GM20431 (cell line): ENCODE measurements around the gene WWC1.

ENCODE experiments used
- in situ Hi-C: fragments of 300-500 bp; cut with MseI, MboI; formaldehyde crosslinking; loops from one replicate; pipeline ENCODE4 v1.15.0; 2020; ENCODE audit warnings: low sequenced_read_pairs; ENCODE audit not compliant: unreplicated experiment

Gene WWC1

DNA sequence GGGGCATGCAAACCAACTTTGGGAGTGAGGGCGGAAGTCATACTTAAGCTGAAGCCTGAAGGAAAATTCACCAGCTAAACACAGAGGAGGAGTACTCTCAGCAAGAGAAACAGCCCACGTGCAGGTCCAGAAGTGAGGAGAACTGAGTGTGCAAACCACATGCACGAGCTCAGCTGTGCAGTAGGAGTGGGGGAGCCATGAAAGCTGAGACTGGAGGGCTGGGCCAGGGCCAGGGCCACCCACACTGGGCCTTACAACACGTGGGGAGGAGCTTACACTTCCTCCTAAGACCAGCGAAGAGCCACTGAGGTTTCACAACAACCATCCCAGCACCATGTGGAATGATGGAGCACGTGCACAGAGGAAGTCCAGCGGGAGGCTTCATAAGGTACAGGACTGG lies 9.3 kb upstream of the WWC1 start:
- in situ Hi-C loops, result loop anchor here (25.0 kb wide), 1 partner anchor 205 kb away; the partner anchor contains the start of gene RARS1

DNA sequence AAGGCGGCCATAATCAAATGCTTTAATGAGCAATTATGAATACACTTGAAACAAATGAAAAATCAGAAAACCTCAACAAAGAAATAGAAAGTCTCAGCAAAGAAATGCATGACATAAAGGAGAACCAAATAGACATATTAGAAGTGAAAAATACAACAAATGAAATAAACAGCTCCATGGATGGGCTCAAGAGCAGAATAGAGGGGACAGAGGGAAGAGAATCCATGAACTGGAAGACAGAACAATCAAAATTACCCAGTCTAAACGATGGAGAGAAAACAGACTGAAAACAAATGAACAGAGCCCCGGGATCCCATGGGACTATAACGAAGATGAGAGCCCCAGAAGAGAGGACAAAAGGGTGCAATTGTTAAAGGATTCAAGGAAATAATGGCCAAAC lies 6.6 kb upstream of the WWC1 start:
- in situ Hi-C loops, result loop anchor here (25.0 kb wide), 1 partner anchor 202 kb away; the partner anchor contains the start of gene RARS1

DNA sequence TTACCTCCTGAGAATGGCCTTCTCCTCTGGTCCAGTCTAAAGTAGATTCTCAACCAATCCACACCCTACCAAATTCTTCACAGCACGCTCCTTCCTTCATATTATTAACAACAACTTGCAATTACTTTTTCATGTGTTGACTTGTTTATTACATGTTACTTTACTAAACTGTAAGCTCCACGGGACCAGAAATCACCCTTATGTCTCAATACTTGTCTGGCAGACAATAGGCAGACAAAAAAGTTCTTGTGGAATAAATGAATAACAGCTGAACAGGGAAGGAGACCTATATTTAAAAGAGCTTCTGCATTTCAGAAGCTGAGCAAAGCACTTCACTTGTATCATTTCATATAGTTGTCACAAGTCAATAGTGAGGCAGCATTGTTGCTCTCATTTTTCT lies 5.7 kb upstream of the WWC1 start:
- in situ Hi-C loops, result loop anchor here (25.0 kb wide), 1 partner anchor 202 kb away; the partner anchor contains the start of gene RARS1

DNA sequence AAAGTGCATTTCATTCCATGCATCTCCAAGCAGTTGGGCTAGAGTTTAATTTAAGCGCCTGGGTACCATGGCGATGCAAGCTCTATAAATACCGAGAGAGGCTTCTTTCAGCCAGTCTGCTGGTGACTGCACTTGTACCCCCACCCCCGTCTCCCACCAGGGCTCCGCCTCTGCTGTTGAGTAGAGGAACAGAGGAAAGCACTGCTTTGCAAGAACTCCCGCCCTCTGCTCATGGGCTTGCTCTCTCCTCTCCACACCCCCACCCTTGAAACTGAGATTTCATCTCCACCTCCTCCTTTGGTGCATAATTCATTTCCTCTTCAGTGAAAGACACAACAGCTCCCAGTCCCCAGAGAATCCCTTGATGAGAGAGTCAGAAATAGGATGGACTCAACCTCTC lies 5.1 kb upstream of the WWC1 start:
- in situ Hi-C loops, result loop anchor here (25.0 kb wide), 1 partner anchor 201 kb away; the partner anchor contains the start of gene RARS1

DNA sequence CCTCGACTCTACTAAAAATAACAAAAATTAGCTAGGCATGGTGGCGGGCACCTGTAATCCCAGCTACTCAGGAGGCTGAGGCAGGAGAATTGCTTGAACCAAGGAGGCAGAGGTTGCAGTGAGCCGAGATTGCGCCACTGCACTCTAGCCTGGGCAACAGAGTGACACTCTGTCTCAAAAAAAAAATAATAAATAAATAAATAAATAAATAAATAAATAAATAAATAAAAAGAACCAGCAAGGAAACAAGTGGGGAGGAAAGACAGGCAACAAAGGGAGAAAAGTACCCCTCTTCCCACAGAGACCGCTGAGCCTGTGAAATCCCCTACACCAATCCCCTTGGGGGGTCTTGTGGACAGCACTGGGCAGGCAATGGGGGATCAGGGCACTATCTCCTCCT lies 4.6 kb upstream of the WWC1 start:
- in situ Hi-C loops, result loop anchor here (25.0 kb wide), 1 partner anchor 200 kb away; the partner anchor contains the start of gene RARS1

DNA sequence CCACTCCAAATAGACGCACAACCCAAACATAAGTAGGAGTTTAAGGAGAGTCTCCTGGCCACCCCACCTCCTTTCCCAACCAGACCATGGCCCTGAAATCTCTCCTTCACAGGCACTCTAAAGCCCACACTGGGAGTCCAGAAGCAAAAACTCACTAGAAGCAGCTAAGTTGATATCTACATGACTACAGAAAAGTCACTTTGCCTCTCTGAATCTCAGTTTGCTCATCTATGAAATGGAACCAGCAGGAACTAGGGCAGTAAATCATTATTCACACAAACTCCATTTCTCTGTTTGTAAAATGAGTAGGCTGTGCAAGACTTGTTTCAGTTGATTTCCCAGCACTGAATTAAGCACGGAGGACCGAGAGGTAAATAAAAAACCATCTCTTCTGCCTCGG lies 4.1 kb upstream of the WWC1 start:
- in situ Hi-C loops, result loop anchor here (25.0 kb wide), 1 partner anchor 200 kb away; the partner anchor contains the start of gene RARS1

DNA sequence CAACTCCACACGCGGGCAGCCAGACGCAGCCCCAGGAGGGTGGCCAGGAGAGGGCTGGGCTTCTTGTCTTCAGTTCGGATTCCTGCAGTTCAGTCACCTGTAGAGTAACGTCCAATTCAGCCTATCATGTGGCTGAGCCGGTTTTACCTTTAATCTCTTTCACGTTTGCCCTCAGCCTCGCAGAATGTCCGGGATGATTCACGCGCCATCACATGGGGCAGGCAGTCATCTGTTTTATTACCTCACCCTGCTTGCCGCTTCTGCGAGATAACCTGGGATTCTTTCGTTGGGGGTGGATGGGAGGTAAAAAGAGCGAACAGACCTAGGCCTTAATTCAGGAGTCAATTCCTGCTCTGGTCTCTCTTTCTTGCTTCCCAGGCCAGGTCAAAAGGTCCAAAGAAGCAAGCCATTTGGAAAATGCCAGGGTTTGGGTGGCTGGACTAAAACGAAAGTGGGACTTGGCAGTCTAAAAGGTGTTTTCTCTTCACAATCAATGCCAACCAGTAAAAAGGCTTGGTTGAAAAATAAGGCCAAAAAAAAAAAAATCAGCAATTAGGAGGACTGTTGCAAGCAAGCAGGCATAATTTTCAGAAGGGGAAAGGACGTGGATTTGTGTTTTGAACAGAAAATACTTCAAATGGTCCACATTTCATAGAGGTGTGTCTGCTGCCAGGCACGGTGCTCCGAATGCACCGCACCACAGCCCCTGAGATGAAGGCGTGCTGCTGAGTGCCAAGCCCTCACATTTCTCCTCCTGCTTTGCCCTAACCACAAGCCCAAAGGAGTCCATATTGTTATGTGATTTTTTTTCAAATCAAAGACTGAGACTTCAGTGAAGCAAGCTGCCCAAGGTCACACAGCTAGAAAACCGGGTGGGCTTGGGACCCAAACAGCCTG lies 2.8 kb upstream of the WWC1 start:
- in situ Hi-C loops, result loop anchor here (25.0 kb wide), 1 partner anchor 199 kb away; the partner anchor contains the start of gene RARS1

DNA sequence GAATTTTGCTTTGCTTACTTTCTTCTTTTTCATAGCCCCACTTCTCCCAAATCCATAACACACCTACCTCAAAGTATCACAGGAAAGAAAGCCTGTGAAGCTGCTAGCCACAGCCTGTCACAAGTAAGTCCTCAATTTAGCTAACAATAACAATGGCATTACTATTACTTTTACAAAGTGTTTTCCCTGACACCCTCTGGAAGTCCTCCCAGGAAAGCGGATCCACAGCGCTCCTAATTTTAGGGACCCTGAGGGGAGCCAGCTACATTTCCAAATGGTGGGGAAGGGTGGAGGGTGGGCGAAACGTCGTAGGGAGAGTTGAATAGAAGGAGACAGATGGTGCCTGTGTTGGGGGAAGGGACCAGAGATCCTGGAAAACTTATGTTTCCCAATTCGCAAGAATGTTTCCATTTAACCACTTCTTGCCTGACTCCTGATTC lies 523 bp upstream of the WWC1 start:
- in situ Hi-C loops, result loop anchor here (25.0 kb wide), 1 partner anchor 196 kb away; the partner anchor contains the start of gene RARS1

DNA sequence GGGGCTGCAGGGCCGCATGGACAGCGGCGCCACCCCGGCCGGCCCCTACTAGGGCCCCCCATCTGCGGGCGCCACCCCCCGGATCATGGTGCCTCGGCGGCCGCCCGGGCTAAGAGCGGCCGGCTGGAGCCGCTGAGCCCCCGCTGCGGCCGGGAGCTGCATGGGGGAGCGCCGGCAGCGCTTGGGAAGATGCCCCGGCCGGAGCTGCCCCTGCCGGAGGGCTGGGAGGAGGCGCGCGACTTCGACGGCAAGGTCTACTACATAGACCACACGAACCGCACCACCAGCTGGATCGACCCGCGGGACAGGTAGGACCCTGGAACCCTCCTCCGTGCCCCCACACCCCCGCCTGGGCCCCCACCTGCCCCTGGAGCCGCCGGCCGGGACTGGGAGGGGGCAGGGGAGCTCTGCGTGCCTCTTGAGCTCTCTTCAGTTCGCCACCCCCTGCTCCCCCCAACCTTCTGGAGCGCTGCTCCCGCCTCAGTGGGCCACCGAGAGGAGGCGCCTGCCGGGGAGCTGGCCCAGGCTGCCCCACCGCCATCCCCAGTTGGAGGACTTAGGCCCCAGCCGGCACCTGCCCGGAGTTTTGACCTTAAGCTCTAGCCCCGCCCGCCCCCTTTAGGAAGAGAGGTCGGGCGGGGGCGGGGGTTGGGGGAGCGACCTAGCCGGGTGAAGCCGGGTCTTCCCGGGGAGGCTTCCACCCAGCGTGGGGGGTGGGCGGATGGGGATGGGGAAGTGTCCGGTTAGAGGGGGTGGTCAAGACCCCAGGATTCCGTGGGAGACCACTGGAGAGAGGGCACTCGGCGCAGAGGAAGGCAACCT lies 730 bp downstream of the WWC1 start:
- in situ Hi-C loops, result loop anchor here (25.0 kb wide), 1 partner anchor 195 kb away; the partner anchor contains the start of gene RARS1

DNA sequence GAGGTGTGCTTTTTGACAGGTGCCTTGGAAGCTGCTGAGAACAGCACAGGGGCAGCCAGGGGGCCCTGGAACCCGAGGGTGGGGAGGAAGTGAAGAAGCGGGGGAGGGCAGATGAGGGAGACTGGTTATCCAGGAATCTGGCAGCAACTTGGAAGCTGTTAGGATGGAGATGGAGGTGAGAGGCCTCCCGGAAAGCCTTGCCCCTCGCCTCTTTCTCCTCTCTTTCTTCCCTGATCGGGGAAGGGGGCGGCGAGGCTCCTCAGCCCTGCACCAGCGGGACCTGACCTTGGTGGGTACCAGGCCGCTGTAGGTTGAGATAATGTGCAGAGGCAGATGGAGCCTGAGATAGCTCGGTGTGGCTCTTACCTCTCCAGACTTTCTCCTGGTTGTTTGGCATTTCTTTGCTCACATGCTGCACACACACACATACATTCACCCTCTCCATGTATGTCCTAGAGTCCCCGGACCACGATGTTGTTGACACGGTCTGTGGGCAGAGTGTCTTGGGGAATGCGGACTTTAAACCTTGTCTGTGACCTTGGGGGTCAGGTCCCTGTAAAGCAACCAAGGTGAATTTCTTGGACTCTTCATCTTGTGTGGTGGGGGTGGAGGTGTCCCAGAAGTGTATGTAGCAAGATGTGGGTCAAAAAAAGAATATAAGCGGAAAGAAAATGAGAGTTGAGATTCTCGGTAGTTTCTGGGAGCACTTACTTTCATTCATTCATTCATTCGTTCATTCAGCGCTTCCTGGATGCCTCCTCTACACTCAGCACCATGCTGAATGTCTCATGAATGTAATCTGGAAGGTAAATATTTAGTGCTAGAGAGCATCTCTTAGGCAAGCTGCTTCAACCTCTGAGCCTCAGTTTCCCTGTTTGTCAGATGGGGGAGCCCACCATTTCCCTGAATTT lies 1.6 kb downstream of the WWC1 start:
- in situ Hi-C loops, result loop anchor here (25.0 kb wide), 1 partner anchor 194 kb away; the partner anchor contains the start of gene RARS1

DNA sequence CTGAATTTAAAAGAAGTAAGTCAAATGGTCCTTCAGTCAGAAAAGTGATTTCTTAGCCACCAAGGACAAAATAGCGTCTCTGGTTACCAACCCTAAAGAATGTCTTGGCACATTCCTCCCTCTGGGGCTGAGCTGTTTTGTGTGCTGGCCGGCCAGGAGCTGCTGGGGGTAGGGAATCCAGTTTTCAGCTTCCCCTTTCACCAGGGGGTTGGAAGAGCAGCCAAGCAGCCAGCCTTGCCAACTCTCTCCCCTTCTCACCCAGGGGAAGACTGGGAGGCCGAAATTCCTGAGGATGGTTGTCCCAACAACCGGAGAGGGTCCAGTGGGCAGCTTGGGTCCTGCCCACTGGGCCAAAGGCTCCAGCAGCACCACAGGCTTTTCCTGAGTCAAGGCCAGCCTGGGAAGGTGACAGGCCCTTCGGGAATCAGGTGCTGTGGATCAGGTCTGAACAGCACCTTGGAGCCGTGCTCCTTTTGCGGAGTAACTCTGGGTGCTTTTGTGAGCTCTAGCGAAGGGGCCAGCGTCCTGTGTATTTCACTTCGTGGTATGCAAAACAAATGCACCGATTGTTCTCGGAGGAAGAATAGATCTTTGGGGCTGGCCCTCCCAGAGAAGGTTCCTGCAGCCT lies 4.2 kb downstream of the WWC1 start:
- in situ Hi-C loops, result loop anchor here (25.0 kb wide), 1 partner anchor 192 kb away; the partner anchor contains the start of gene RARS1

DNA sequence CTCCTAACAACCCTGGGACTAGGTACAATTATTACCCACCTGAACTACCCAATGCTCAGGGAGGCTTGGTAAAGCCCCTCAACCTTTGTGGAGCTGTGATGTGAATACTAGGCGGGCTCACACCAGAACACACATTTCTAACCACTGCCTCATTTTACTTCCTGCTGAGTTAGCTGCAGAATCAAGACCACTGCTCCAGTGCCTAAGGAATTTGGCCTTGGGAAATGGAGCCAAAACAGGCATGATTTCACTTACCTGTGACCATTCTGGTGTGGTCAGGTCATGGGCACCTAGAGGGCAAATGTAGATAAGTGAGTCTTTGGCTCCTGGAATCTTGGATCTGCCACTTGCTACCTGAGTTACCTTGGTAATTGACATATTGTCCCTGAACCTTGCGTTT lies 5.2 kb downstream of the WWC1 start:
- in situ Hi-C loops, result loop anchor here (25.0 kb wide), 1 partner anchor 191 kb away; the partner anchor contains the start of gene RARS1

DNA sequence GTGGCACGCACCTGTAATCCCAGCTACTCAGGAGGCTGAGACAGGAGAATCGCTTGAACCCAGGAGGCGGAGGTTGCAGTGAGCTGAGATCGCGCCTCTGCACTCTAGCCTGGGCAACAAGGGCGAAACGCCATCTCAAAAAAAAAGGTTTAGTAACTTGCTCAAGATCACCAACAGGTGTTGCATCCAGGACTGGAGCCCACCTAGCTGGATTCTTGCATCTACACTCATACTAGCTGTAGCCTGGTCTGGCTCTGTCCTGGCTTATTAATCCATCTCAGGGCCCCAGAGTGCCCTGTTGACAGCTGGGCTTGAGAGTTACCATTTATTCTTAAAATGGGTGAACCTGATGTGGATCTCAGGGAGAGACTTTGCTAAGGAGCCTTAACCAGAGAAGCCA lies 7.5 kb downstream of the WWC1 start:
- in situ Hi-C loops, result loop anchor here (25.0 kb wide), 1 partner anchor 188 kb away; the partner anchor contains the start of gene RARS1

DNA sequence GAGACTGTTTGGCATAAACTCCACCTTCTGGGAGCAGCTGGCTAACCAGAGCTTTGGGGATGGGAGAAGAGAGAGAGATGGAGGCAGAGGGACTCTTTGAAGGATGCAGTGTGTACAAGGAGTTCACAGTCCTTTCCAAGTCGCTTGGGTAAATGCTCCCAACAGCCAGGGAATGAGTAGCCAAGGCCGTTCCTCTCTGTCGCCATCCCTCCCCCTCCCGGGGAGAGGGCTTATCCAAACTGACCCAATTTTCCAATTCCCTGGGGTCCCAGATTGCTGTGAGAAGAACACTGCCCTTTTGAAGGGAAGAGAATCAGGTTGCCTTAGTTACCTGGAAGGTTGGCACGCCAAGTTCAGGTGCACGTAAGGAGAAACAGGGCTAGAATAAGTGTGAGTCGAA lies 7.9 kb downstream of the WWC1 start:
- in situ Hi-C loops, result loop anchor here (25.0 kb wide), 1 partner anchor 188 kb away; the partner anchor contains the start of gene RARS1

DNA sequence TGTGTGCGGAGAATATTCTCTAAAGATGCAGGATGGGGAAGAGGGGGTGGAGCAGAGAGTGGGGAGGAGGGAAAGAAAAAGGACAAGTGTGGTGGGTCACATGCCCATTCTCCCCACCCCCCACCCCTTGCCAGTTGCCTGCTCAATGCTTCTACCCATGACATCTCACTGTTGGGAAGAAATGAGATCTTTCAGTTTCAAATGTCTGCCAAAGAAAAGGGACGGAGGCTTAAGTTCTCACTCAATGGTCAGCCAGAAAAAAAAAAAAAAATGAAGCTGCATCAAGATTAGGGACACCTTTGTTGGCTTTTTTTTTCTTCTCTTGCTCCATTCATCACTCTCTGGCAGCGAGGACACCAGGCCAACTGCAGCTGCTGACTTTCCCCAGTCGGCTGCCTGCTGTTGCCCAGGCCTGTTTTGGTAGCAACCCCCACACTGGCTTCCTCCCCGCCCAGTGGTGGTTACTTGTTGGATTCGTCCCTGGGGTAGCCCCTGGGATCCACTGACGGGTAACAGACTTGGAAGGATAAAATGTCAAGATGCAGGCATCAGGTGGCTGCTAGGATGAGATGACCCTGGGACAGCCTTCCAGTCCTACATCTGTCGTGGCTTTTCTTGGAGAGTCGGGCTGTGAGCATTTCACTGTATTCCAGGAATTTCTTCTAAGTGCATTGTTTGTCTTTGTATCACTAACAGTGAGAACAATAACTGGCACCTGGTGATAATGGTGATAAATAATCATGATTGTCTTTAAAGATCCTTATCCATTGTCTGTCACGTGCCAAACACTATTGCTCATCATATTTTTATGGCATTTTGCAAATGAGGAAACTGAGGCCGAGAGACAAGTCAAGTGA lies 9.1 kb downstream of the WWC1 start:
- in situ Hi-C loops, result no loop called here

DNA sequence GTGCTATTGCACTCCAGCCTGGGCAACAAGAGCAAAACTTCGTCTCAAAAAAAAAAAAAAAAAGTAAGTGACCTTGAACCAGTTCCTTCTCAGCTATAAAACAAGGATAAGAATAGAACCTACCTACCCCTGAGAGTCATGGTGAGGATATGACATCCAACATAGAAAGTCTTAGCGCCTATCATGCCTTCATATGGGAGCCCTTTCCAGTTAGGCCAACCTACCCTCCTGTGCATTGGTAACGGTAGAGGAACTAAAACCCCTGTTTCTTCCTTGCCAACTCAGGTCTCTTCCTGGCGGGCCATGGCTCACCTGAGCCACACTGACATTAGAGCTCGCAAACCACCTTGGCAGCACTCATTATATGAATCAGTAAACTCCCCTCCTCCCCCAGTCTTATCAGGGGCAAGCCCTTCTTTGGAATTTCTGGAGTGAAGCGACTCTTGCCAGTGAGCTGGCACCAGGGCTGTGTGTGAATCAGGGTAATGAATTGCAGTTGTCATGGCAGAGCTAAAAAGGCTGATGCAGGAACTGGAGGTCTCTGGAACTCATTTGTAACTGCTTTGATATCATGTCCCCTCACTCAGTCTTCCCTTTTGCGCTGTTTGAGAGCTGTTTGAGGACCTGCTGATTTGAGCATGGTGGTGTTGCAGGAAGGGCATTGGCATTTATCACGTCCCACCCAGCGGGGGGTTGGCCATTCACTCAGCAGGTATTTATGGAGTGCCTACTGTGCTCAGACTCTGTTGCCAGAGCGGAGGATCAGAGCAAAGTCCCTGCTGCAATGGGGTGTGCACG lies 10.3 kb downstream of the WWC1 start:
- in situ Hi-C loops, result no loop called here

DNA sequence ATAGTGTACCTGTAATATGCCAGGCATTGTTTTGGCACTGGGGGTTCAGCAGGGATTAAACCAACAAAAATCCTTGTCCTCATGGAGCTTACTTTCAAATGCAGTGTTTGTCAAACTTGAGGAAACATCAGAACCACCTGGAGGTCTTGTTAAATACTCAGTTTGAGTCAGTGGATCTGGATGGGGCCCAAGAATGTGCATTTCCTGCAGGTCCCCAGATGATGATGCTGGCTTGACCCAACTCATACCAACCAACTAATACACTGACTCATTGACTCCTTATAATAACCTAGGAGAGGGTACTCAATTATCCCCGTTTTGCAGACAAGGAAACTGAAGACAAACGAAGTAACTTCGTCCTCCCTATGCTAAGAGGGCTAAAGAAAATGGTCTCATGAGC lies 11.3 kb downstream of the WWC1 start:
- in situ Hi-C loops, result no loop called here
